ENCODE measurements around the gene PLEKHB2.
"Not testable (repeated sequence)": the region's sequence is repeated elsewhere in the genome, so short reads cannot be mapped to it uniquely, and the experiment has no call there.

The PLEKHB2 gene

GRCh38 chr2:131165562-131165961 lies 60.4 kb downstream of the PLEKHB2 start:
- not testable (repeated sequence) for DNase-seq; H2AK5ac ChIP-seq (ENCODE audit: low read length, severe bottlenecking); H2BK5ac ChIP-seq (ENCODE audit: low read depth, low read length, poor library complexity, severe bottlenecking); H2BK120ac ChIP-seq (ENCODE audit: low read depth, low read length); H3K9ac ChIP-seq (ENCODE audit: low read length); H4K8ac ChIP-seq (ENCODE audit: low read length); H3K23ac ChIP-seq (ENCODE audit: low read length in 2 of 2); H4K91ac ChIP-seq (ENCODE audit: low read length); H3K27ac ChIP-seq (ENCODE audit: low read length, poor library complexity, severe bottlenecking); H3K14ac ChIP-seq (ENCODE audit: low read length in 2 of 2); H2BK15ac ChIP-seq (ENCODE audit: low read depth, poor library complexity, severe bottlenecking); H3K4me2 ChIP-seq (ENCODE audit: low read length, poor library complexity, severe bottlenecking); H3K27me3 ChIP-seq (ENCODE audit: control insufficient read depth in 1 of 2, insufficient read depth in 1 of 2, low read length in 2 of 2); H3K9me3 ChIP-seq (ENCODE audit: control insufficient read depth, low read length); H3K18ac ChIP-seq (ENCODE audit: low read depth in 1 of 2, low read length in 2 of 2); H3K36me3 ChIP-seq (ENCODE audit: control insufficient read depth in 1 of 2, insufficient read depth in 2 of 2, low read depth in 1 of 2, low read length in 2 of 2); H2AFZ ChIP-seq (ENCODE audit: low read depth, low read length); H3K4me3 ChIP-seq (ENCODE audit: insufficient read depth in 1 of 2, low read depth in 1 of 2, low read length in 2 of 2); H3K4ac ChIP-seq (ENCODE audit: low read depth in 1 of 2, low read length in 2 of 2); H3K4me1 ChIP-seq (ENCODE audit: control insufficient read depth, insufficient read depth, low read depth, low read length); H2BK12ac ChIP-seq (ENCODE audit: low read length in 2 of 2); H3K79me1 ChIP-seq (replicated peaks; ENCODE audit: low read length, poor library complexity, severe bottlenecking)
- WGBS: 96% methylated on average over 5 of the region's 5 CpGs

GRCh38 chr2:131168538-131168937 lies 63.4 kb downstream of the PLEKHB2 start:
- H3K27ac ChIP-seq (ENCODE audit: low read length, poor library complexity, severe bottlenecking): no peak overlapping the region
- H3K36me3 ChIP-seq (ENCODE audit: control insufficient read depth in 1 of 2, insufficient read depth in 2 of 2, low read depth in 1 of 2, low read length in 2 of 2): no peaks in the 10 kb centered on the region
- no peak overlapping the region for H3K18ac ChIP-seq (ENCODE audit: low read depth in 1 of 2, low read length in 2 of 2)

GRCh38 chr2:131178050-131178449 lies 72.9 kb downstream of the PLEKHB2 start:
- H3K18ac ChIP-seq (ENCODE audit: low read depth in 1 of 2, low read length in 2 of 2); H3K4ac ChIP-seq (ENCODE audit: low read depth in 1 of 2, low read length in 2 of 2); H4K8ac ChIP-seq (ENCODE audit: low read length); DNase-seq; H3K27ac ChIP-seq (ENCODE audit: low read length, poor library complexity, severe bottlenecking); H3K4me3 ChIP-seq (ENCODE audit: insufficient read depth in 1 of 2, low read depth in 1 of 2, low read length in 2 of 2); H3K79me1 ChIP-seq (replicated peaks; ENCODE audit: low read length, poor library complexity, severe bottlenecking); H3K4me2 ChIP-seq (ENCODE audit: low read length, poor library complexity, severe bottlenecking); H2AFZ ChIP-seq (ENCODE audit: low read depth, low read length); H3K36me3 ChIP-seq (ENCODE audit: control insufficient read depth in 1 of 2, insufficient read depth in 2 of 2, low read depth in 1 of 2, low read length in 2 of 2); H2BK12ac ChIP-seq (ENCODE audit: low read length in 2 of 2); H3K9me3 ChIP-seq (ENCODE audit: control insufficient read depth, low read length); H2BK15ac ChIP-seq (ENCODE audit: low read depth, poor library complexity, severe bottlenecking); H3K23ac ChIP-seq (ENCODE audit: low read length in 2 of 2); H4K91ac ChIP-seq (ENCODE audit: low read length); H3K4me1 ChIP-seq (ENCODE audit: control insufficient read depth, insufficient read depth, low read depth, low read length); H3K14ac ChIP-seq (ENCODE audit: low read length in 2 of 2); H2AK5ac ChIP-seq (ENCODE audit: low read length, severe bottlenecking); H2BK5ac ChIP-seq (ENCODE audit: low read depth, low read length, poor library complexity, severe bottlenecking); H3K9ac ChIP-seq (ENCODE audit: low read length); H2BK120ac ChIP-seq (ENCODE audit: low read depth, low read length): not testable (repeated sequence)
- H3K27me3 ChIP-seq (ENCODE audit: control insufficient read depth in 1 of 2, insufficient read depth in 1 of 2, low read length in 2 of 2): peaks cover 0 to 19% of the 10 kb centered on the region in 2 experiments
- 80% methylated on average over 6 of the region's 10 CpGs for WGBS

More at GRCh38 chr2:131168538-131168937, 63.4 kb downstream of the PLEKHB2 start:
- no peaks in the 10 kb centered on the region for H3K79me1 ChIP-seq (replicated peaks; ENCODE audit: low read length, poor library complexity, severe bottlenecking)
- H2BK5ac ChIP-seq (ENCODE audit: low read depth, low read length, poor library complexity, severe bottlenecking): no peak overlapping the region
- H3K4ac ChIP-seq (ENCODE audit: low read depth in 1 of 2, low read length in 2 of 2): no peak overlapping the region
- no peak overlapping the region for H4K8ac ChIP-seq (ENCODE audit: low read length)
- no peak overlapping the region for H3K9ac ChIP-seq (ENCODE audit: low read length)
- H2AFZ ChIP-seq (ENCODE audit: low read depth, low read length): no peak overlapping the region
- no peak overlapping the region for H2AK5ac ChIP-seq (ENCODE audit: low read length, severe bottlenecking)
- DNase-seq: no peak
- H2BK15ac ChIP-seq (ENCODE audit: low read depth, poor library complexity, severe bottlenecking): no peak overlapping the region
- H2BK12ac ChIP-seq (ENCODE audit: low read length in 2 of 2): no peak overlapping the region
- no peak overlapping the region for H2BK120ac ChIP-seq (ENCODE audit: low read depth, low read length)
- H4K91ac ChIP-seq (ENCODE audit: low read length): no peak overlapping the region
- peaks cover 0 to 4% of the 10 kb centered on the region in 2 experiments for H3K27me3 ChIP-seq (ENCODE audit: control insufficient read depth in 1 of 2, insufficient read depth in 1 of 2, low read length in 2 of 2)
- no peaks in the 10 kb centered on the region for H3K4me1 ChIP-seq (ENCODE audit: control insufficient read depth, insufficient read depth, low read depth, low read length)
- H3K9me3 ChIP-seq (ENCODE audit: control insufficient read depth, low read length): no peaks in the 10 kb centered on the region
- H3K14ac ChIP-seq (ENCODE audit: low read length in 2 of 2): no peak overlapping the region
- H3K23ac ChIP-seq (ENCODE audit: low read length in 2 of 2): no peak overlapping the region
- no peak overlapping the region for H3K4me2 ChIP-seq (ENCODE audit: low read length, poor library complexity, severe bottlenecking)
- whole genome bisulfite sequencing: 88% methylated on average over 5 of the region's 5 CpGs
- H3K4me3 ChIP-seq (ENCODE audit: insufficient read depth in 1 of 2, low read depth in 1 of 2, low read length in 2 of 2): no peak overlapping the region

- not testable (repeated sequence) for H3K27ac ChIP-seq (ENCODE audit: low read length, poor library complexity, severe bottlenecking); H3K9me3 ChIP-seq (ENCODE audit: control insufficient read depth, low read length); H3K9ac ChIP-seq (ENCODE audit: low read length); H3K18ac ChIP-seq (ENCODE audit: low read depth in 1 of 2, low read length in 2 of 2); H3K4me1 ChIP-seq (ENCODE audit: control insufficient read depth, insufficient read depth, low read depth, low read length); H2AFZ ChIP-seq (ENCODE audit: low read depth, low read length); H2BK5ac ChIP-seq (ENCODE audit: low read depth, low read length, poor library complexity, severe bottlenecking); H3K79me1 ChIP-seq (replicated peaks; ENCODE audit: low read length, poor library complexity, severe bottlenecking); H3K4me3 ChIP-seq (ENCODE audit: insufficient read depth in 1 of 2, low read depth in 1 of 2, low read length in 2 of 2); H3K23ac ChIP-seq (ENCODE audit: low read length in 2 of 2); H3K4ac ChIP-seq (ENCODE audit: low read depth in 1 of 2, low read length in 2 of 2); H2AK5ac ChIP-seq (ENCODE audit: low read length, severe bottlenecking); H3K4me2 ChIP-seq (ENCODE audit: low read length, poor library complexity, severe bottlenecking); H4K8ac ChIP-seq (ENCODE audit: low read length); H2BK120ac ChIP-seq (ENCODE audit: low read depth, low read length); H4K91ac ChIP-seq (ENCODE audit: low read length); H3K36me3 ChIP-seq (ENCODE audit: control insufficient read depth in 1 of 2, insufficient read depth in 2 of 2, low read depth in 1 of 2, low read length in 2 of 2); DNase-seq; H2BK15ac ChIP-seq (ENCODE audit: low read depth, poor library complexity, severe bottlenecking); H3K14ac ChIP-seq (ENCODE audit: low read length in 2 of 2); H2BK12ac ChIP-seq (ENCODE audit: low read length in 2 of 2)
- H3K27me3 ChIP-seq (ENCODE audit: control insufficient read depth in 1 of 2, insufficient read depth in 1 of 2, low read length in 2 of 2): peaks cover 0 to 19% of the 10 kb centered on the region in 2 experiments
- 94% methylated on average over 15 of the region's 15 CpGs for WGBS
Observed at GRCh38 chr2:131178721-131179418, 73.7 kb downstream of the PLEKHB2 start.

Data from mesenchymal stem cell (in vitro differentiated cells and primary cell).